Uterus (tissue), 2 donors: ENCODE measurements around the gene MLIP.

Source experiments
- POLR2A ChIP-seq, 2 donors: fragments of 450-650 bp; IDR thresholded peaks; one replicate each; pipeline ENCODE4 v1.6.1; 2016; ENCODE audit warnings: antibody characterized with exemption in 2 of 2, mild to moderate bottlenecking in 1 of 2, moderate library complexity in 1 of 2
- TF ChIP-seq, protein P1 (sequence below), 4 experiments: fragments of 200-600 bp in 2 of 4; fragments of 450-650 bp in 2 of 4; sonication (generic) in 2 of 4; IDR thresholded peaks; one replicate each; pipeline ENCODE4 v1.5.1; 2016 to 2019; ENCODE audit warnings: antibody characterized with exemption in 4 of 4, mild to moderate bottlenecking in 2 of 4, moderate library complexity in 1 of 4

DNA sequence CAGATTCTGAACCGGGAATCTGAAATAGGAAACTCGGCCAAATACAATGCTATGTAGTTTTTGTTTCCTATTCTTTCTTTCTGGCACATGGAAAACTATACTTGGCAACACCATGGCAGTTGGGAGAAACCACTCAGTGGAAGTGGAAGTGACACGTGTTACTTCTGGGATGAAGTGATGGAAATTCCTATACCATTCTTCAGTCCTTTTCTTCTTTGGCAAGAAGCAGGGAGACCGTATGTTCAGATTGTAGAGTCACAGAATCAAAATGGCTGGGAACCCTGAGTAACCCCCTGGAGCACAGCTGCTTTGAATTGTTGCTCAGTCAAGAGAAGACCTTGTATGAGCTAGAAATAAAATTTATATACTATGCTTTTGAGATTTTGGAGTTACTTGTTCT lies 178.2 kb downstream of the MLIP start:
- TF ChIP-seq, protein P1, sequence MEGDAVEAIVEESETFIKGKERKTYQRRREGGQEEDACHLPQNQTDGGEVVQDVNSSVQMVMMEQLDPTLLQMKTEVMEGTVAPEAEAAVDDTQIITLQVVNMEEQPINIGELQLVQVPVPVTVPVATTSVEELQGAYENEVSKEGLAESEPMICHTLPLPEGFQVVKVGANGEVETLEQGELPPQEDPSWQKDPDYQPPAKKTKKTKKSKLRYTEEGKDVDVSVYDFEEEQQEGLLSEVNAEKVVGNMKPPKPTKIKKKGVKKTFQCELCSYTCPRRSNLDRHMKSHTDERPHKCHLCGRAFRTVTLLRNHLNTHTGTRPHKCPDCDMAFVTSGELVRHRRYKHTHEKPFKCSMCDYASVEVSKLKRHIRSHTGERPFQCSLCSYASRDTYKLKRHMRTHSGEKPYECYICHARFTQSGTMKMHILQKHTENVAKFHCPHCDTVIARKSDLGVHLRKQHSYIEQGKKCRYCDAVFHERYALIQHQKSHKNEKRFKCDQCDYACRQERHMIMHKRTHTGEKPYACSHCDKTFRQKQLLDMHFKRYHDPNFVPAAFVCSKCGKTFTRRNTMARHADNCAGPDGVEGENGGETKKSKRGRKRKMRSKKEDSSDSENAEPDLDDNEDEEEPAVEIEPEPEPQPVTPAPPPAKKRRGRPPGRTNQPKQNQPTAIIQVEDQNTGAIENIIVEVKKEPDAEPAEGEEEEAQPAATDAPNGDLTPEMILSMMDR (IDR thresholded peaks at IDR 0.05), result no peak
- TF ChIP-seq POLR2A (IDR thresholded peaks at IDR 0.05), result no peak
